WTC11 (cell line): ENCODE results near the gene GPR183. TPM values are rescaled to one million over a fixed set of nuclear protein-coding genes. Genes with fewer than 3 reads are reported as not detected.
A peak's percentile ranks its signal among the peaks of the same experiment; 100 is the strongest.
"Not testable (repeated sequence)": the region's sequence is repeated elsewhere in the genome, so short reads cannot be mapped to it uniquely, and the experiment has no call there.

Experiments used
- ATAC-seq: fragments of 200-7000 bp; cut with Tn5 transposase; 2 replicates; pipeline ENCODE4 v1.10.0; 2021; ENCODE audit warnings: mild to moderate bottlenecking, moderate library complexity
- CTCF ChIA-PET: fragments of 300-600 bp; sonication (Branson Sonifier 250); formaldehyde crosslinking; loops from one replicate; lab custom pipeline; 2021; ENCODE audit warnings: antibody characterized with exemption; lab: Charles Lee
- POLR2A ChIA-PET: fragments of 350-600 bp; sonication (Branson Sonifier 250); formaldehyde crosslinking; loops from one replicate; lab custom pipeline; 2021; ENCODE audit warnings: antibody characterized with exemption; lab: Charles Lee
- DNase-seq: peaks from one replicate; pipeline ENCODE4 v3.0.0; 2021; ENCODE audit warnings: low spot score
- H3K27ac Mint-ChIP-seq: 2 replicates; pipeline ENCODE4 v1.8.0; 2021; ENCODE audit warnings: mixed read lengths
- H3K27me3 Mint-ChIP-seq: 2 replicates; pipeline ENCODE4 v1.8.0; 2021; ENCODE audit warnings: low read depth, mild to moderate bottlenecking, moderate library complexity, mixed read lengths
- H3K36me3 Mint-ChIP-seq: 2 replicates; pipeline ENCODE4 v1.8.0; 2021; ENCODE audit warnings: mixed read lengths
- H3K4me1 Mint-ChIP-seq: 2 replicates; pipeline ENCODE4 v1.8.0; 2022; ENCODE audit warnings: mixed read lengths
- H3K4me3 Mint-ChIP-seq: 2 replicates; pipeline ENCODE4 v1.8.0; 2021; ENCODE audit warnings: mild to moderate bottlenecking, moderate library complexity, mixed read lengths
- H3K9me3 Mint-ChIP-seq: 2 replicates; pipeline ENCODE4 v1.8.0; 2021; ENCODE audit warnings: mixed read lengths
- CBFB ChIP-seq: sonication (generic); formaldehyde crosslinking; IDR thresholded peaks from 2 replicates; pipeline ENCODE4 v1.8.1; 2022; ENCODE audit warnings: mild to moderate bottlenecking, low read depth, missing genetic modification reagents
- ERG ChIP-seq: fragments of 250-450 bp; sonication (Bioruptor Pico); IDR thresholded peaks from 2 replicates; pipeline ENCODE4 v1.8.0; 2021; ENCODE audit warnings: mild to moderate bottlenecking
- ESRRA ChIP-seq: sonication (generic); formaldehyde crosslinking; IDR thresholded peaks from 2 replicates; pipeline ENCODE4 v1.8.1; 2022; ENCODE audit warnings: mild to moderate bottlenecking, missing genetic modification reagents, borderline replicate concordance
- FOXJ3 ChIP-seq: sonication (generic); formaldehyde crosslinking; IDR thresholded peaks from 2 replicates; pipeline ENCODE4 v1.9.0; 2021; ENCODE audit warnings: missing genetic modification reagents, mild to moderate bottlenecking, borderline replicate concordance
- GRHL2 ChIP-seq: fragments of 250-450 bp; sonication (Bioruptor Pico); IDR thresholded peaks from 2 replicates; pipeline ENCODE4 v1.8.0; 2022; ENCODE audit warnings: mild to moderate bottlenecking, moderate library complexity; ENCODE audit not compliant: insufficient replicate concordance, severe bottlenecking
- GTF2I ChIP-seq: fragments of 250-450 bp; sonication (Bioruptor Pico); conservative IDR thresholded peaks from 2 replicates; pipeline ENCODE4 v1.4.0; 2021; ENCODE audit warnings: mild to moderate bottlenecking
- MLX ChIP-seq: sonication (generic); formaldehyde crosslinking; IDR thresholded peaks from 2 replicates; pipeline ENCODE4 v1.8.1; 2023; ENCODE audit warnings: mild to moderate bottlenecking, missing genetic modification reagents, moderate library complexity
- MXD4 ChIP-seq: fragments of 250-450 bp; sonication (Bioruptor Pico); IDR thresholded peaks from 2 replicates; pipeline ENCODE4 v1.8.0; 2021; ENCODE audit warnings: mild to moderate bottlenecking, moderate library complexity, borderline replicate concordance
- NFYB ChIP-seq: sonication (generic); formaldehyde crosslinking; conservative IDR thresholded peaks from 2 replicates; pipeline ENCODE4 v1.8.0; 2022; ENCODE audit warnings: low read depth, missing genetic modification reagents
- NR1H2 ChIP-seq: sonication (generic); formaldehyde crosslinking; IDR thresholded peaks from 2 replicates; pipeline ENCODE4 v1.9.0; 2021; ENCODE audit warnings: mild to moderate bottlenecking, moderate library complexity, missing genetic modification reagents
- OVOL2 ChIP-seq: fragments of 250-450 bp; sonication (Bioruptor Pico); IDR thresholded peaks from 2 replicates; pipeline ENCODE4 v1.9.0; 2021; ENCODE audit warnings: mild to moderate bottlenecking, borderline replicate concordance
- SMAD3 ChIP-seq: sonication (generic); formaldehyde crosslinking; IDR thresholded peaks from 2 replicates; pipeline ENCODE4 v1.8.0; 2022; ENCODE audit warnings: missing genetic modification reagents, mild to moderate bottlenecking, borderline replicate concordance
- SMAD4 ChIP-seq: sonication (generic); formaldehyde crosslinking; IDR thresholded peaks from 2 replicates; pipeline ENCODE4 v1.8.0; 2022; ENCODE audit warnings: mild to moderate bottlenecking, missing genetic modification reagents
- TP53 ChIP-seq: sonication (generic); formaldehyde crosslinking; IDR thresholded peaks from 2 replicates; pipeline ENCODE4 v1.8.1; 2023; ENCODE audit warnings: mild to moderate bottlenecking, missing genetic modification reagents
- USF2 ChIP-seq: sonication (generic); formaldehyde crosslinking; IDR thresholded peaks from 2 replicates; pipeline ENCODE4 v1.8.1; 2023; ENCODE audit warnings: mild to moderate bottlenecking, missing genetic modification reagents, moderate library complexity
- ZNF121 ChIP-seq: sonication (generic); formaldehyde crosslinking; IDR thresholded peaks from 2 replicates; pipeline ENCODE4 v1.8.0; 2023; ENCODE audit warnings: missing genetic modification reagents
- ZNF138 ChIP-seq: sonication (generic); formaldehyde crosslinking; conservative IDR thresholded peaks from 2 replicates; pipeline ENCODE4 v1.8.1; 2022; ENCODE audit warnings: mild to moderate bottlenecking, moderate library complexity, missing genetic modification reagents
- ZNF396 ChIP-seq: fragments of 250-450 bp; sonication (Bioruptor Pico); IDR thresholded peaks from 2 replicates; pipeline ENCODE4 v1.8.0; 2021; ENCODE audit warnings: mild to moderate bottlenecking, moderate library complexity, borderline replicate concordance
- ZNF425 ChIP-seq: fragments of 250-450 bp; sonication (Bioruptor Pico); conservative IDR thresholded peaks from 2 replicates; pipeline ENCODE4 v1.9.0; 2021; ENCODE audit warnings: mild to moderate bottlenecking
- total RNA-seq: library from RNA; stranded (reverse); gene quantifications from 3 replicates; pipeline ENCODE4 v1.2.3, GENCODE V29; 2021

GPR183 gene
- total RNA-seq, 1 experiment from 2014 or later: 0.13 TPM

GRCh38 chr13:99251921-99252320 is 55.3 kb downstream of the GPR183 start (continued):
- no peak for TF ChIP-seq ZNF138 (CRISPR knock-in tag)
- no peak for TF ChIP-seq NFYB (CRISPR knock-in tag)
- no peak for TF ChIP-seq ZNF121
- TF ChIP-seq NR1H2 (CRISPR knock-in tag): no peak

GRCh38 chr13:99250982-99251825 is 56.0 kb downstream of the GPR183 start:
- peaks cover 27% of the 10 kb centered on the region for H3K36me3 Mint-ChIP-seq
- H3K9me3 Mint-ChIP-seq: peaks cover 7% of the 10 kb centered on the region
- no peak overlapping the region for H3K4me3 Mint-ChIP-seq
- peaks cover 15% of the 10 kb centered on the region for H3K4me1 Mint-ChIP-seq
- CTCF ChIA-PET: interaction anchor here (0.6 to 1.7 kb wide), 4 partner anchors 8 to 222 kb away, joined by 3 to 6 read pairs (median 4); no protein-coding TSS in a partner anchor
- H3K27ac Mint-ChIP-seq: peak overlapping the region; percentile 8
- TF ChIP-seq FOXJ3 (CRISPR knock-in tag) (no peak), NR1H2 (CRISPR knock-in tag) (no peak), OVOL2 (no peak), GRHL2 (CRISPR knock-in tag) (no peak), SMAD3 (CRISPR knock-in tag) (no peak), MXD4 (CRISPR knock-in tag) (no peak), USF2 (CRISPR knock-in tag) (no peak), GTF2I (no peak), ERG (CRISPR knock-in tag) (no peak), TP53 (no peak), ESRRA (CRISPR knock-in tag) (no peak), ZNF396 (CRISPR knock-in tag) (no peak), SMAD4 (CRISPR knock-in tag) (no peak), ZNF425 (no peak), CBFB (CRISPR knock-in tag) (no peak), MLX (no peak)
- DNase-seq (no peak), ATAC-seq (no peak)
- H3K27me3 Mint-ChIP-seq: no peaks in the 10 kb centered on the region
- POLR2A ChIA-PET: no interaction called here

GRCh38 chr13:99249606-99250005 is 57.6 kb downstream of the GPR183 start:
- POLR2A ChIA-PET, H3K27me3 Mint-ChIP-seq, ATAC-seq, CTCF ChIA-PET, DNase-seq, H3K4me3 Mint-ChIP-seq, H3K9me3 Mint-ChIP-seq: not testable (repeated sequence)
- peaks cover 15% of the 10 kb centered on the region for H3K4me1 Mint-ChIP-seq
- H3K36me3 Mint-ChIP-seq: peaks cover 34% of the 10 kb centered on the region
- H3K27ac Mint-ChIP-seq: 0 out of 2 replicates have a peak overlapping the region, but pooled peaks have one; percentile 41

GRCh38 chr13:99249178-99249577 is 58.0 kb downstream of the GPR183 start:
- H3K27me3 Mint-ChIP-seq, DNase-seq, H3K27ac Mint-ChIP-seq, POLR2A ChIA-PET, ATAC-seq, H3K9me3 Mint-ChIP-seq, CTCF ChIA-PET, H3K4me3 Mint-ChIP-seq: not testable (repeated sequence)
- H3K4me1 Mint-ChIP-seq: peaks cover 15% of the 10 kb centered on the region
- peaks cover 34% of the 10 kb centered on the region for H3K36me3 Mint-ChIP-seq
